Stomach smooth muscle (tissue), 2 donors: Measurements from ENCODE around the gene CPEB3.

Source experiments
- H3K27ac ChIP-seq: one replicate; pipeline ENCODE4 v1.7.0; 2013; ENCODE audit warnings: mild to moderate bottlenecking, low read length, inconsistent platforms
- H3K27me3 ChIP-seq, 2 donors: one replicate each; pipeline ENCODE4 v1.7.0; 2013; ENCODE audit warnings: low read length in 2 of 2; ENCODE audit not compliant: insufficient read depth in 2 of 2, control insufficient read depth in 1 of 2
- H3K36me3 ChIP-seq, 2 donors: one replicate each; pipeline ENCODE4 v1.7.0; 2013; ENCODE audit warnings: low read length in 2 of 2; ENCODE audit not compliant: control insufficient read depth in 2 of 2, insufficient read depth in 2 of 2
- H3K4me1 ChIP-seq: one replicate; pipeline ENCODE4 v1.7.0; 2013; ENCODE audit warnings: low read length; ENCODE audit not compliant: control insufficient read depth, insufficient read depth
- H3K4me3 ChIP-seq, 2 donors: one replicate each; pipeline ENCODE4 v1.7.0; 2013; ENCODE audit warnings: low read length in 2 of 2
- H3K9ac ChIP-seq, 2 donors: one replicate each; pipeline ENCODE4 v1.7.0; 2013; ENCODE audit warnings: low read length in 2 of 2, mild to moderate bottlenecking in 1 of 2
- H3K9me3 ChIP-seq, 2 donors: one replicate each; pipeline ENCODE4 v1.7.0; 2013; ENCODE audit warnings: low read length in 2 of 2; ENCODE audit not compliant: control insufficient read depth in 2 of 2
- donor health status: healthy.
- donor health status: Pancreatic carcinoma.

CPEB3 gene

GRCh38 chr10:92177546-92177945 is 113.3 kb downstream of the CPEB3 start:
- no peak overlapping the region for H3K27ac ChIP-seq
- H3K9me3 ChIP-seq: no peaks in the 10 kb centered on the region
- H3K27me3 ChIP-seq: no peaks in the 10 kb centered on the region
- no peak overlapping the region for H3K9ac ChIP-seq
- H3K36me3 ChIP-seq: peaks cover 0 to 2% of the 10 kb centered on the region in 2 donors
- H3K4me1 ChIP-seq: no peaks in the 10 kb centered on the region
- H3K4me3 ChIP-seq: no peak overlapping the region

GRCh38 chr10:92175164-92175563 is 115.7 kb downstream of the CPEB3 start:
- Histone ChIP-seq H3K4me3 (no peak overlapping the region), H3K9ac (no peak overlapping the region), H3K9me3 (no peaks in the 10 kb centered on the region), H3K27me3 (no peaks in the 10 kb centered on the region), H3K4me1 (no peaks in the 10 kb centered on the region), H3K36me3 (peaks cover 0 to 2% of the 10 kb centered on the region in 2 donors), H3K27ac (no peak overlapping the region)

- Histone ChIP-seq H3K27me3 (no peaks in the 10 kb centered on the region), H3K27ac (no peak overlapping the region), H3K4me1 (no peaks in the 10 kb centered on the region), H3K36me3 (peaks cover 0 to 2% of the 10 kb centered on the region in 2 donors), H3K9me3 (no peaks in the 10 kb centered on the region), H3K4me3 (no peak overlapping the region), H3K9ac (no peak overlapping the region)
Measured at GRCh38 chr10:92173996-92174395, 116.9 kb downstream of the CPEB3 start.

GRCh38 chr10:92164036-92164696 is 126.7 kb downstream of the CPEB3 start:
- Histone ChIP-seq H3K9me3 (peaks cover 0 to 6% of the 10 kb centered on the region in 2 donors), H3K27ac (no peak overlapping the region), H3K4me3 (no peak overlapping the region), H3K4me1 (no peaks in the 10 kb centered on the region), H3K36me3 (peaks cover 0 to 2% of the 10 kb centered on the region in 2 donors), H3K27me3 (no peaks in the 10 kb centered on the region), H3K9ac (no peak overlapping the region)

DNA sequence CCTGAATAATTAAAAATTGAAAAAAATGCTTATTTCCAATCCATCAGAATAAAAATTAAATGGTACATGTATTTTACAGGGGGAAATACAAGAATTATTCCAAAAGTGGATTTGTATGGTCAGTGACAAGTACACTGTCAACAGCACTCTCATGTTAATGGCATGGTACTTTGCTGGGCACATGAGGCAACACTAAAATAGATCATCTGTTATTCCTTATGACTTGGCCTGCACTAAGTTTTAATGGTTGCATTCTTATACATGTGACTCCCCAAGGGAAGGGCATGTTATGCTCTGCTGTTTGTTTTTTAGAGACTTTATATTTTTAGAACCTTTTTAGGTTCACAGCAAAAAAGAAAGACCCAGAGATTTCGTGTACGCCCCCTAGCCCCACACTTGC is 128.3 kb downstream of the CPEB3 start:
- peaks cover 0 to 6% of the 10 kb centered on the region in 2 donors for H3K9me3 ChIP-seq
- H3K4me1 ChIP-seq: no peaks in the 10 kb centered on the region
- no peak overlapping the region for H3K4me3 ChIP-seq
- H3K27ac ChIP-seq: no peak overlapping the region
- no peaks in the 10 kb centered on the region for H3K27me3 ChIP-seq
- peaks cover 0 to 2% of the 10 kb centered on the region in 2 donors for H3K36me3 ChIP-seq
- no peak overlapping the region for H3K9ac ChIP-seq

DNA sequence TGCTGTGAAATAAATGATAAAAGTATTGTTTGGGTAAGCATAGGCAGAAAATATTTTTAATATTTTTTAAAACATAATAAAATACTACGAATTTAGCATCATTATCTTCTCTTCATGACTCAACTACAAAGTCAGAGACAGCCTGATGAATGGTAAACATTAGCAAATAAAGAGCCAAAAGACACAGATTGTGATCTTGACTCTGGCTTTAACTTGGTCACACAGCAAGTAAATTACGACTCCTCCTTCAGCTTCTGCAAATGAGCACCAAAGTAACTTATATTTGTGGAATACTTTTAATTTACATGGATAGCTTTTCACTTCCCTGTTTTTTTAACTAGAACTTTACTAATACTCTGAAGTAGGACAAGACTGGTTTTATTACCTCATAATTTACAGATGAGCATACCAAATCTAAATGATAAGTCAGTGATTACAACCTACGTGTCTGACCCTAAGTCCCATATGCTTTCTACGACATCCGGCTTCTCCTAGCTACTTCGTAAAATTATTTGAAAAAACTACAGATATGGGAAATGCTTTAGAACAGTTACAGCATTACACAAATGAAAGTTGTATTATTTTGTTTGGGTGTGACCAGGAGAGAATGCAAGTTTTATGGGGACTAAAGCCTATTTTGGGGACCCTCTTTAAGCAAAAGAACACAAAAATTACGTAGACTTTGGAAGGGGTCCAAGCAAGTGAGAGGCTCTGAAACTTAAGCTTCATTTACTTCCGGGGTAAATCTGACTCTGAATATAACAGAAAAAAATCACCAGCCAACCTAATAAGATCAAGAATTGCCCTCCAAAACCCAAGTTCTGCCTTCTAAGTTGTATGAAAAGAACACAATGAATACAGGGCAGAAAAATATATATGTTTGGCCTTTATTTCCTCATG is 133.8 kb downstream of the CPEB3 start:
- Histone ChIP-seq H3K4me1 (no peaks in the 10 kb centered on the region), H3K4me3 (no peak overlapping the region), H3K27ac (no peak overlapping the region), H3K9ac (no peak overlapping the region), H3K36me3 (no peaks in the 10 kb centered on the region), H3K9me3 (no peaks in the 10 kb centered on the region), H3K27me3 (no peaks in the 10 kb centered on the region)

DNA sequence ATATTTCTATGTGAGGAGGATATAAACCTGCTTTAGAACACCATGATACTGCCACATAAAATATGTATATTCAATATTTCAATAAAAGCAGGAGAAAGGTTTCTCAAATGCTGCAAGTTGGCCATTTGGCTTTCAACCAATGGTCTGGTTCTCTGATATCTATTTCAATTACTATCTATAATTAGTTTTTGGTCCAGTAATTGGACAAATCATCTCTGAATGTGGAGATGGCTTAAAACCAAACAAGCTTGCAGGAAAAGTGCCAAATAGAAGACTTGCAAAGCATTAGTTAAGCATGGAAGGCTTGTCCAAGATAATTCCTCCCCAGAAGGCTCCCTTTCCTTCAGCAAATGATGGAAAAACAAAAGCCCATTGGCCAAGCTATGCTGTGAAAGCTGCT is 140.1 kb downstream of the CPEB3 start:
- no peaks in the 10 kb centered on the region for H3K4me1 ChIP-seq
- no peak overlapping the region for H3K9ac ChIP-seq
- no peak overlapping the region for H3K27ac ChIP-seq
- no peaks in the 10 kb centered on the region for H3K36me3 ChIP-seq
- H3K9me3 ChIP-seq: no peaks in the 10 kb centered on the region
- H3K27me3 ChIP-seq: no peaks in the 10 kb centered on the region
- H3K4me3 ChIP-seq: no peak overlapping the region

DNA sequence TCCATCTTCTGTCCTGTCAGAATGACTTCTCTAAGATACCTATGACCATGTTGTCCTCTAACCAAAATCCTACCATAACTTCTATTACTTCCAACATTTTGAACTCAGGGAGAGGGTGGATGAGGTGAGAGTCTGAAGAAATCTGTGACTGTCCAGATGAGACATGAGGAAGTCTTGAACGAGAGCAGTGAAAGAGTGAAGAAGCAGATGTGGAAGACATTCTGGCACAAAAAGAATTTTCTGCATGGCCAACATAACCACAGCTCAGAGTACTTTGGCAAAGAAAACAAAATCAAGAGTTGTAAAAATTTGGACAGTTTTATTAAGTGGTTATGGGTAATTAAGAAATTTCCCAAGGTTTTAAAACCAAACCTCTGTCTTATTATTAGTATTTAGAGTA is 141.6 kb downstream of the CPEB3 start:
- H3K9ac ChIP-seq: no peak overlapping the region
- no peaks in the 10 kb centered on the region for H3K4me1 ChIP-seq
- no peak overlapping the region for H3K27ac ChIP-seq
- no peaks in the 10 kb centered on the region for H3K27me3 ChIP-seq
- H3K4me3 ChIP-seq: no peak overlapping the region
- H3K36me3 ChIP-seq: no peaks in the 10 kb centered on the region
- no peaks in the 10 kb centered on the region for H3K9me3 ChIP-seq

GRCh38 chr10:92146781-92147180 is 144.1 kb downstream of the CPEB3 start:
- H3K36me3 ChIP-seq: no peaks in the 10 kb centered on the region
- no peak overlapping the region for H3K27ac ChIP-seq
- H3K9ac ChIP-seq: no peak overlapping the region
- no peak overlapping the region for H3K4me3 ChIP-seq
- no peaks in the 10 kb centered on the region for H3K9me3 ChIP-seq
- H3K27me3 ChIP-seq: no peaks in the 10 kb centered on the region
- H3K4me1 ChIP-seq: no peaks in the 10 kb centered on the region

DNA sequence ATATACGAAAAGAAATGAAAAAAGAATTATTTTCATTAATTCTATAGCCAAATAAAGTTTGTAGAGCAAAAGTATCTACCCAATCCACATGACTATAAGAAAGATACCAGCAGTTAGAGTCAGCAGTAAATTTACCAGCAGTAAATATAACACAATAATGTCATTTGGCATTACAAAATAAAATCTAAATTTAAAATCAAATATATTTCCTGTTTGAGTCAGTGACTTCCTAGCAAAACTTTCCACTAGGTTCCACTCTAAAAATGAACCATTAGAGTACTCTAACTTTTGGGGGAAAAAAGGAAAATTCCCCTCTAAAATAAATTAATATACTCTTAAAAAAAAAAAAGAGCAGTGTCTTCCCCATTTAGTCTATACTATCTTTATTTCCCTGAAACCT is 144.8 kb downstream of the CPEB3 start:
- H3K4me3 ChIP-seq: no peak overlapping the region
- no peaks in the 10 kb centered on the region for H3K4me1 ChIP-seq
- no peaks in the 10 kb centered on the region for H3K9me3 ChIP-seq
- H3K27me3 ChIP-seq: no peaks in the 10 kb centered on the region
- H3K27ac ChIP-seq: no peak overlapping the region
- no peak overlapping the region for H3K9ac ChIP-seq
- H3K36me3 ChIP-seq: no peaks in the 10 kb centered on the region

DNA sequence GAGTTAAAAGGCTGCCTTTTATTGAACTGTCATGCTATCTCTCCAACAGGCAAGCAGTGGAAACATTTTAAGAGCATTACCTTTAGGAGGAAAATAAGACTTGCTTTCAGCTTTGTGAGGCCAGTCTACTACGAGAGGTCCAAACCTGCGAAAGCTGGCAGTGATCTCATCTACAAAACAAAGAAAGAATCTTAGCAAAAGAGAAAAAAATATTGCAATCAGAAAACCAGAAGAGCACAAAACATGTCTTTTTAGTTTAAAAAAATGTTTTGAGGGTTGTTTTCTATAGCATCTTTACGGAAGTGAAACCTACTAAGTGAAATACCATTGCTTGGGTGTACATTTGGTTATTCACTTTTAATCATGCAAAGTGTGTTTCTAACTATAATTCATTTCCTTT is 147.9 kb downstream of the CPEB3 start:
- H3K4me1 ChIP-seq: no peaks in the 10 kb centered on the region
- no peak overlapping the region for H3K27ac ChIP-seq
- no peaks in the 10 kb centered on the region for H3K27me3 ChIP-seq
- H3K36me3 ChIP-seq: peaks cover 0 to 2% of the 10 kb centered on the region in 2 donors
- H3K4me3 ChIP-seq: no peak overlapping the region
- H3K9ac ChIP-seq: no peak overlapping the region
- H3K9me3 ChIP-seq: no peaks in the 10 kb centered on the region
